ENCODE data around the gene S100B. TPM values are rescaled to one million over a fixed set of nuclear protein-coding genes. Genes with fewer than 3 reads are reported as not detected.
A peak's percentile ranks its signal among the peaks of the same experiment; 100 is the strongest.

The S100B gene
- total and polyA plus RNA-seq, 9 of the 15 experiments (the other 6 are each of a cell fraction or from before 2014, with no cell fraction given) = not detected

GRCh38 chr21:46635324-46636180, 30.7 kb upstream of the S100B start, which contains the start of gene PRMT2 (continued):
- TF ChIP-seq POU5F1 (IDR thresholded peaks at IDR 0.05; ENCODE audit: borderline replicate concordance, low read depth, low read length, partially characterized antibody) (peak; percentile 91), SUPT5H (IDR thresholded peaks at IDR 0.05) (peak; percentile 92), ARID4B (CRISPR knock-in tag; IDR thresholded peaks at IDR 0.05) (peak; percentile 99), ARID3A (IDR thresholded peaks at IDR 0.05; ENCODE audit: borderline replicate concordance, low read depth, low read length) (no peak), SRF (CRISPR knock-in tag; IDR thresholded peaks at IDR 0.05) (peak in 1 of 2 experiments; percentile 84; a peak in 2 of 4 replicates), ZBTB49 (CRISPR knock-in tag; IDR thresholded peaks at IDR 0.05; ENCODE audit: borderline replicate concordance) (no peak), ZNF76 (CRISPR knock-in tag; IDR thresholded peaks at IDR 0.05; ENCODE audit: borderline replicate concordance) (0 out of 2 replicates have a peak, but pooled peaks have one; percentile 36), EP300 (IDR thresholded peaks at IDR 0.05; ENCODE audit: low read length) (no peak), NR3C1 (CRISPR knock-in tag; IDR thresholded peaks at IDR 0.05) (no peak), ZC3H8 (IDR thresholded peaks at IDR 0.05) (no peak), ZBTB17 (CRISPR knock-in tag; IDR thresholded peaks at IDR 0.05) (peak; percentile 76), ZNF311 (CRISPR knock-in tag; IDR thresholded peaks at IDR 0.05) (no peak), FOXJ2 (tag; IDR thresholded peaks at IDR 0.05) (0 out of 2 replicates have a peak, but pooled peaks have one; percentile 19), HLTF (IDR thresholded peaks at IDR 0.05) (peak; percentile 69; the same call in 1 of the 2 replicates)

Data from K562 (cell line).